CD4-positive, alpha-beta T cell treated with Interleukin-10 for 1 hour (primary cell): ENCODE results near the gene SLC41A3.
"Not testable (repeated sequence)": the region's sequence is repeated elsewhere in the genome, so short reads cannot be mapped to it uniquely, and the experiment has no call there.

Experiments used
- DNase-seq: peaks from one replicate; pipeline ENCODE4 v3.0.0-alpha.2; 2020

The SLC41A3 gene

DNA sequence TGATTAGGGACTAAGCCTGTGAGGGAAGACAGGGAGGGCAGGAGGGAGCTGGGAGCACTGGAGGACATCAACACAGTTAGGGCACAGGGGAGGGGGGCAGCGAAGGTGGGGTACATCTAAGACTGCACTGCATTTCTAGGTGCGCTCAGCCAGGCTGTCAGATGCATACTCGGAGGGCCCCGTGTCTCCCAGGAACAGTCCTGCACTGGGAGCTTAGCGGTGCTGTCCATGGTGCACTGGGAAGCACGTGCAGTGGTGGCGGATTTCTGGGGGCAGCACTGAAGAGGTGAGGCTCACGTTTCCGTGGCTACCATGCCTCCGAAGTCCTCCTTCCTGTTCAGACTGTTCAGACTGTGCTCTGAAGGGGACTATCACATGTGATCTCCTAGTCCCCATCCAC, 60.5 kb downstream of the SLC41A3 start:
- no peak for DNase-seq

DNA sequence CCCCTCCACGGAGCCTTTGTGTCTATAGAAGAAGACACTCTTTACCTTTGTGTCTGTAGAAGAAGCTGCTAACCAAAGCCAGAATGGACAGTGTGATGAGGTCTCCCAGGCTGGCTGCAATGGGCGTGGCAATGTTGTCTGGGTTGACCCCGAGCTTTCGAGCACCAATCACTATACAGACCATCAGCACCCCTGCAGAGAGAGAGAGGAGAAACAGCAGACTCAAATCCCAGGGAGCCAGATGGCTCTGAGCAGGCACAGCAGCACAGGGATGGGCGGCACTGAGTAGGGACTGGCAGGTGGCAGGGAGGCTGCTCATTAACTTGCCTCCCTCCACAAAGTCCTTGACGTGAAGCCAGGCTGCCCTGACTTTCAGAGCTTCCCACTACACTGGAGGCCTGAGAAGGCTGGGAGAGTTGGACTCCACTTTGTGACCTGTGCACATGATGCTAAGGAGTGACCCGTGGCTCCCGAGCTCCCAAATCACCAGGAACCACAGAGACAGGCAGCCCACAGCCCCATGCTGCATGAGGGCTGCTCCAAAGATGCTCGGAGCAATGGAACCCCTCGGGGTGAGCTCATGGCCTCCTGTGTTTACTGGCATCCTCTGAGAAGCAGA, 61.1 kb downstream of the SLC41A3 start:
- DNase-seq = no peak

DNA sequence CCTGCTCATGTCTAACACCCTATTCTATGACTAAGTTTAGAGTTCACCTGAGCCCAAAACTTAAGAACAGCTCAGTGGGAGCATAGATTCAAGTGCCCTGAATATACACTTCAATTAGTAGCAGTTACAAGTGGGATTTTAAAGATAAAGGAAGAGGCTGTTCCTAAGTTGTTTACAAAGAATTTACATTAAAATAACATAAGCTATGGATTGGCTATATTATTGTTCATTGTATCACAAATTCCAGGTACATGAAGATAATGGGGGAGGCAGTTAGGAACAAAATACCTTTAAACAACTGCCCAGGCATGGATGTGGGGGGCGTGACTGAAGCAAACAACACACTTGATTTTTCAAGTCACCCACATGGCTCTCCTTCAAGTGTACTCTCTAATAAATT, 62.2 kb downstream of the SLC41A3 start:
- DNase-seq = no peak

DNA sequence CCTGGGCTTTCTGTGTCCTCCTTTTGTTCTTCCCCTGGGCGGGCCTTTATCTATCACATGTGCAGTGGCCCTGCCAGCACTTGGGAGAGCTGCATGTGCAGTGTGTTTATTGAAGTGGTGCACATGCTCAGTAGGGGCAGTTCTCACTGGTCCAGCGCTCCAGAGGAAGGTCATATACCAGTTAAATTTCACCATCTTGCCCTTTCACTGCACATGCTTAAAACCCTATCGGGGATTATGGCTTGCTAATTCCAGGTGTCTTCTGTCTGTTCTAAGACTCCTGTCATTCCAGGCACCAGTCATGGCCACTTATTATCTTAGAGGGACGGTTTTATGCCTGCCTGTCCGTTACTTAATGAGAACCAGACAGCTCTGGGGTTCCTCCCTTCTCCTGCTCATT, 62.7 kb downstream of the SLC41A3 start:
- DNase-seq = no peak

DNA sequence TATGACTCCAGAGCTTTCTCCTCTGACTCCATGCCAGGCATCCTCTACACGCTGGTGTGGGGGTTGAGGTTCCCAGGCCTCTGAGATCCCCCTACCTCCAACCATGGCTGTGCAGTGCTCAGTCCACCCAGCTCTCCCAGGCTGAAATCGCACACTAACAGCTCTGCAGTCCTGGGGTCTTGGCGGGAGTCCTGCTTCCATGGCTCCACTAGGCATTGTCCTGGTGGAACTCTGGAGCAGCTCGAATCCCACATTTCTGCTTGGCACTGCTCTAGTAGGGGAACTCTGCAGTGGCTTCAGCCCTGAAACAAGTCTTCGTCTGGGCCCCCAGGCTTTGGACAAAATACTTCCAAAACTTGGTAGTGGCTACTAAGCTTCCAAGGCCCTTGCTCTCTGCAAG, 64.2 kb downstream of the SLC41A3 start:
- no peak for DNase-seq

DNA sequence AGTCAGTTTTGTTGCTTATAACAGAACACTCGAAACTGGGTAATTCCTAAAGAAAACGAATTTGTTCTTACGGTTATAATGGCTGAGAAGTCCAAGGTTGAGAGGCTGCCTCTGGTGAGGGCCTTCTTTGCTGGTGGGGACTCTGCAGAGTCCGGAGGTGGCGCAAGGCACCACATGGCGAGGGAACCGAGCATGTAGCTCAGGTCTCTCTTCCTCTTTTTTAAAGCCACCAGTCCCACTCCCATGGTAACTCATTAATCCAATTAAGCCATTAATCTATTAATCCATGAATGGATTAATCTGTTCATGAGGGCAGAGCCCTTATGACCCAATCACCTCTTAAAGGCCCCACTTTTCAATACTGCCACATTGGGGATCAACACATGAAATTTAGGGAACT, 64.9 kb downstream of the SLC41A3 start:
- no peak for DNase-seq

DNA sequence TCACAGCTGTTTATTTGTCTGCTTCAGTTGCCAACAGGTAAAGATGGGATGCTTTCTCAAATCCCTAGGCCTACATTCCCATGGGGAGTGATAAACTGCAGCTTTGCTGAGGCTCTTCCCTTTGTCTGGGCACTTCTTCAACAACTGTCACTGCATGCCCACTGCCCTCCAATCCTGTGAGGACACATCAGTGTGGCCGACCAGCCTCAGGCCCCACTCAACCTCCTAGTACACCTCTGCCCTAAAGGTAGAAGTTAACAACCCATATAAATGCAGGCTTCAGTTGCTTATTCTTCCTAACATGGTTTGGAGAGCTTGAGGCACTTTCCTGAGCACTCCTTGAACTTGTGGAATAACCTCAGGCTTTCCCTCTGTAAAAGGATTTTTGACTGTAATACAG, 65.4 kb downstream of the SLC41A3 start:
- no peak for DNase-seq

DNA sequence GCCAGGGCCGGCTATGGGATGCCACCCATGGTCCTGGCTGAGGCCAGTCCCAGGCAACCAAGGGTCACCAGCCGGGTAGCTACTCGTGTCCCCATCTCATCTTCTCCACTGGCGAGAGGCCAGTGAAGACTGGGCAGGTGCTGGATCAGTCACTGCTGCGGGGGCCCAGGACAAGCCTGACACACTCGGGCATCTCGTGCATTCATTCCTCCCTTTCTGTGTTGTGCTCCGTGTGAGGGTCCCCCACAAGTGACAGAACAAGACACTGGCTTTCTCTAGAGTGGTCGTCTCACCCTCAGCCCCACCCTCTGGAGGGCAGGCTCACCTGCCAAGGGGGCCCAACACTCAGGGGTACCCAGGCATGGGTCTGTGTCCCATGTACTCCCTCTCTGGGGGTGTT, 66.6 kb downstream of the SLC41A3 start:
- no peak for DNase-seq

DNA sequence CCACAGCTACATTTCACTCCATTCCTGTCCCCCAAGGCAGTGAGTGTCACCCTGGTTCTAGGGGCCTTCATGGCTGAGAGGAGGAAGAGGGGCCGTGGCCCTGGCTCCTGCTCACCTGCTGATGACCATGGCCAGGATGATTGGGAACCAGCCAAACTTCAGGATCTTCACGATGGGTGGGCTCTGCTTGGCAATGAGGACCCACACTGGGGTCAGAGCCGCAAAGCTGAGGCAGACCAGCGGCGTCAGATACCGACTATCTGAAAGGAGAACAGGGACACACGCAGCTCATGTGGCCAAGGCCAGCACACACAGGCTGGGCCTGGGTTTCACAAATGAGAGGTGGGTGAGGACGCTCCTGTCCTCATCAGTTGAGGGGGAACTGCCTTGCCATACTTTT, 67.3 kb downstream of the SLC41A3 start:
- no peak for DNase-seq

DNA sequence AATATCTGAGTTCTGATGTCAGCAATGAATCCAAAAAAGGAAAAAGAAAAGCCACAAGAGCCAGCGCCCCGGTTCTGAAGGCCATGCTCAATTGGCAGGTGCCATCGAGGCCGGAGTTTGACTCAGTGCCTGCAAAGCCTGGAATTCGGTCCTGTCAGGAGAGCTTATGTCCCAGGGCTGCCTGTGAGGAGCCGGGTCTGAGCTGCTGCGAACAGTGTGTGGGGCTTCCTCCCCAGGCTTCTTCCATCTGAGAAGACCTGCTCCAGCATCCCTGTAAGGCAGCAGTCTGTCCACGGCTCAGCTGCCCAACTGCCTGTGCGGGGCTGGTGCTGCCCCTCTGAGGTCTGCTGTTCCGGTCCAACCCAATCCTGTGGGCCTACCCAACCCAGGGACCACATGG, 68.8 kb downstream of the SLC41A3 start:
- no peak for DNase-seq

DNA sequence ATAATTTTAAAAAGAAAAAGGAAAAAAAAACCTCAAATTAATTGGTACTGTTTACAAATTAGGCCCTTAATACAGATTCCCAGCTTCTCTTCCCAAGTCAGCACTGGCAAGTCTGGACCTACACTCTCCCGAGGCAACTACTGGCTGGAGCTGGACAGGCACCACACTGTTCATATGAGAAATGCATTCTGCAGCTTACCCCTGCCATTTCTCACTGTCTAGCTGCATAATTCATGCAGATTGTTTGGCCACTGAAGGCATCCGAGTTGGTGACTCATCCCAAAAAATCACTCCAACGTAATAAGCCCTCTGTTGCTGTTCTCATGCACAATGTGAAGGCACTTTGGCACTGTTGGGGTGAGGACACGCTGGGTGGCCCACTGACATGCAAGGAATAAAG, 69.7 kb downstream of the SLC41A3 start:
- DNase-seq = no peak

DNA sequence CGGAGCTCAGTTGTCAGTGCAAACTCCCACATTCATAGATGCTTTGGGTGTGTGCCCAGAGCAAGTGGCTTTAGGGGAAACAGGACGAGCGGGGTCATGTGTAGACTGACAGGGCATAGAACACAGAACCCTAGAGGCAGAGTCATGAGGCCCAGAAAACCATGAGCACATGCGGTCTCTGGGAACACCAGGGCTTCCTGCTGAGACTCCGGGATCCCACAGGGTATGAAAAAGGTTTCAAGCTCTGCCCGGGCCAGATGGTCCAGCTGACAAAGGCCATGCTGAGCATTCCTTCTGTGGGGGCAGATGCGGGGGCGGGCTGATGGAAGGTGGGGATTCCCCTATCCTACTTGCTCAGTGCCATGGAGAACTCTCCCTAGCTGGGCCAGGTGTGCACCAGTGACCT, 70.2 kb downstream of the SLC41A3 start:
- DNase-seq = no peak

DNA sequence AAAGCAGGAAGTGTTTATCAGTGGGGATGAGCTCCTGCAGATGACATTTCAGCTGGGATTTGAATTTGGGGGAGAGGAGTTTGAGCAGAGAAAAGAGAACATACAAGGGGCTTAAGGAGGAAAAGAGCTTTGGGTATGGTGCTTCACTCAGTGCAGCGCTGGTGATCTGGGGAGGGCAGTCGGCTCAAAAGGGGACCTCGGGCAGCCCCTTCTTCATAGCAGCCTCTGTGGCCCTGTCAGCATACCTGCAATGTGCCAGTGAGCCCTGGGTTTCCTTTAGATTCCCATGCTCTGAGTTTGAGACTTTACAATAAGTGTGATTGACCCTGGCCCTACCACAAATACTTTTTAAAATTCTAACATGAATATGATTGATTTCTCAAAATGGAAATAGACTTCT, 74.7 kb downstream of the SLC41A3 start:
- no peak for DNase-seq

DNA sequence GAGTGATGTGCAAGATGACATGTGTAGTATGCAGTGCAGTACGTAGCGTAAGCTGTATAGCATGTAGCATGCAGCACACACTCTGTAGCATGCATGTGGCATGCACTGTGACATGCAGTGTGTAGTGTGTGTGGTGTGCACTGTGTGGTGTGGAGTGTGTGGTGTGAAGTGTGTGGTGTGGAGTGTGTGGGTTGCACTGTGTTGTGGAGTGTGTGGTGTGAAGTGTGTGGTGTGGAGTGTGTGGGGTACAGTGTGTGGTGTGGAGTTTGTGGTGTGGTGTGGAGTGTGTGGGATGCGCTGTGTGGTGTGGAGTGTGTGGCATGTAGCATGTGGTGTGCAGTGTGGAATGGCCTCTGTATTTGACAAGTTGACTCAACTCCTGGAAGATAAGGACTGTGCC, 75.7 kb downstream of the SLC41A3 start:
- DNase-seq = no peak

DNA sequence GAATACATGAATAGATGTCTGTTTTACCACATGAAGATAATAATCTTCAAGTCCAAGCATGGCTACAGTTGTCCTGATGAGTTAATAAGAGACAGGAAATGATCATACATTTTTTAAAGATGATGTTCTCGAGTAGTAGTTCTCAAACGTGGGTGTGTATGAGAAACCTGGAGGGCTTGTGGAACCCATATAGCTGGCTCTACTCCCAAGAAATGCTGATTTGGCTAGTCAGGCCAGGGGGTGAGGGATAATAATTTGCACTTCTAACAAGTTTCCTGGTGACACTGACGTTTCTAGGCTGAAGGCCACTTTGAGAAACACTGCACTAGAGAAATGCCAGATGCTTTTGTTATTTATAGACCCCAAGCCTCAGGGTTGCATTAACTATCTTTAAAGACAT, 78.0 kb downstream of the SLC41A3 start:
- DNase-seq = no peak

DNA sequence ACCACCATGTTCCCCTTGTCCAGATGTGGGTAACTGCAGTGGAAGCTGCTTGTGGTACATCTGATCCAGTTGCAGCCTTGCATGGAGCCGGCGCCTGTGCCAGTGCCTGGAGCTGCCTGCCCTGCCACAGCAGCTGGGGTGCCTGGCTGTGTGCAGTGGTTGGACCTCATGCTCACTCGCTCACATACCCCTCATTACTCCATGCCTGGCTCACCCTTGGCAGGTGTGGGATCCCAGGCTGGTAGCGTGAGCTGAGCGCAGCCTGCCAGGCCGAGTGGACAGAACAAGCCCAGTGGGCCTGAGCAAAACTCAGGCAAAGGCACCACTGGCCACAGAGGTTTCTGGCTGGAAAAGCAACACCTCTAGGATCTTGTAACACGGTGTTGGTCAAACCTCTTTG, 79.2 kb downstream of the SLC41A3 start:
- DNase-seq = no peak

DNA sequence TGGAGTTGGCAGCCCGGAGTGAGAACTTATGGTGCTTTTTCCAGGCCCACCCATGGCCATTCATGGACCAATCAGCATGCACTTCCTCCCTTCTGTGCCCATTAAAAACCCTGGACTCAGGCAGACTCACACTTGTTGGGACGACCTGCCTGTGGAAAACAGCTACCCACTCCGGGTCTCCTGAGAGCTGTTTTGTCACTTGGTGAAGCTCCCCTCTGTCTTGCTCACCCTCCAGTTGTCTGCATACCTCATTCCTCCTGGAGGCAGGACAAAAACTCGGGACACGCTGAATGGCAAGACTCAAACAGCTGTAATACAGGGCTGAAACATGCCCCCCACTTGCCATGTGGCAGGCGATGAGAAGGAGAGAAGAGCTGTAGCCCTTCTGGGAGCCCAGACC, 79.7 kb downstream of the SLC41A3 start:
- DNase-seq = no peak

DNA sequence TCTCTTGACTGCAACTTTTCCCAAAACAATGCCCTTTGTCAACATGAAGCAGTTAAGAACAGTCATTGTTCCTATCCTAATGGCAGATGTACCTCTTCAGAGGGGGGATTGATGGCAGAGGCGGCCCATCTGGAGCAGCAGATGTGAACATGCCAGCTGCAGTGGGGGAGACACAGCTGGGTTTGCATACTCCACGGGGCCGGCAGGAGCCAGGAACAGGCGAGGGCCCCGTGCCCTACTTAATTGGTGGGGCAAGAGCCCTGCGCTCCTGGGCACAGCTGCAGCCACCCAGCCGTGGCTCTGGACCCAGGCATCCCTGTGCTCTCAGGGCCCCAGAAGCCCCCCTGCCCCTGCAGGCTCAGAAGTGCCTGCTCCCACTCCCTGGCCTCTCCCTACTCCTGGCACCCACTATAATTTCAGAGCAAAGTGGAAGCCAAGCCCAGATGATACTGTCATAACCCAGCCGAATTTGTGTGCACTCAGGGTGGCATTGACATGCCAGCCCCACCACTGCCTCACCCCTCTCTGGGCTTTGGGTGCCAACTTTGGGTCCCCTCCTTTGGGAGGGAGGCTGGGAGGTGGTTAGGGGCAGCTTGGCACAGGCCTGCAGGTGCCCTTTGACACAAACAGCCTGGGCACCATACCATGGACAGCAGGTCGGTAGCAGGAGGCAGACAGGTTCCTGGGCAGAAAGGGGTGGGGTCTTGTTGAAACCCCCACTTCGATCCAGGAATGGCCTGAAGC, 80.3 kb downstream of the SLC41A3 start:
- no peak for DNase-seq

DNA sequence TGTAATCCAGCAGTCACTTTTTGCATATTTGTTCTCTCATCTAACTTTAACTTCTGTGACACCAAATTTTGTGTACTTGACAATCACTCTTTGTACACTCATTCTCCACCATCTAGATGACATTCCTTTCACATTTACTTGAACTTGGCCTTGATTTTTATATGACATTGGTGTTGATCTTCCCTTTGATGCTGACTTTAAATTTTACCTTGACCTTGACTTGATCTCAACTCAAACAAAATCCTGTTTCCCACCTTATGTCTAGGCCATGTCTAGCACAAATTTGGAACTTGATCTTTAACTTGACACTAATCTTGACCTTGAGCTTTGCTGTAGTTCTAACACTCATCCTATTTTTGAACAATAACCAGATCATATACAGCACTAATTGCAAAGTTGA, 81.7 kb downstream of the SLC41A3 start:
- no peak for DNase-seq

DNA sequence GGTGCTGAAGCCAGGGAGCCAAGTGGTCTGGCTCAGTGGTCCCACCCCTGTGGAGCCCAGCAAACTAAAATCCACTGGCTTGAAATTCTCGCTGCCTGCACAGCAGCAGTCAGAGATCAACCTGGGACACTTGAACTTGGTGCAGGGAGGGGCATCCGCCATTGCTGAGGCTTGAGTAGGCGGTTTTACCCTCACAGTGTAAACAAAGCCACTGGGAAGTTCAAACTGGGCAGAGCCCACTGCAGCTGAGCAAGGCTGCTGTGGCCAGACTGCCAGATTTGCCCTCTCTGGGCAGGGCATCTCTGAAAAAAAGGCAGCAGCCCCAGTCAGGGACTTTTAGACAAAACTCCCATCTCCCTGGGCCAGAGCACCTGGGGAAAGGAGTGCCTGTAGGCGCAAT, 87.2 kb downstream of the SLC41A3 start:
- not testable (repeated sequence) for DNase-seq

DNA sequence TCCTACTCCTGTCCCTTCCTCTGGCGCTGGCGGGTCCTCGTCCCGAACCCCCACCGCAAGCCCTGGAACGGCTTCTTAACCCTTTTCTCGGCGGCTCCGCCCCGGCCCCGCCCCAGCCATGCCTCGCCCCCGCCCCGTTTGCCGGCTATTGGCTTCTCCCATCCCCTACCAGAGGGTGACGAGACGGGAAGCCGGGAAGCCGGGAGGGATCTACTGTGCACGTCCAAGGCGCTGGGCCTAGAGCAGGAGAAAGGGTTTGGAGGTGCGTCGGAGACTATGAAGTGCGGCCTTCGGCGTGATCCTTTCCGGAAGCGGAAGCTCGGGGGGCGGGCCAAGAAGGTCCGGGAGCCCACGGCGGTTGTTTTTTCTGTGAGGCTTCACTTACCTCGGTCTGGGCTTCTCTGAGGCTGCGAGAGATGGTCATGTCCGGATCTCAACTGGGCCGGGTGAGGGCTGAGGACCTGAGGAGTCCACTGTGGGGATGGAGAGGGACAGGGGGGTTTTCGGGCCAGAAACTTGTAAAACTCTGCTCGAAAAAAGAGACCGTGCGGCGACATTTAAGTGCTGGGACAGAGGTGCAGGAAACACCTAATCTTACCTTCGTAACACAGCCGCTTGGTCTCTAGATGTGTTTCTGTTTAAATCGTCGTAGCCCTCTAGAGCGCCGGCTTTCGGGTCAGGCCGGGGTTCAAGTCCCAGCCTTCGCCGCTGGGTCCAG, 93.5 kb downstream of the SLC41A3 start:
- DNase-seq = peak; percentile 66

DNA sequence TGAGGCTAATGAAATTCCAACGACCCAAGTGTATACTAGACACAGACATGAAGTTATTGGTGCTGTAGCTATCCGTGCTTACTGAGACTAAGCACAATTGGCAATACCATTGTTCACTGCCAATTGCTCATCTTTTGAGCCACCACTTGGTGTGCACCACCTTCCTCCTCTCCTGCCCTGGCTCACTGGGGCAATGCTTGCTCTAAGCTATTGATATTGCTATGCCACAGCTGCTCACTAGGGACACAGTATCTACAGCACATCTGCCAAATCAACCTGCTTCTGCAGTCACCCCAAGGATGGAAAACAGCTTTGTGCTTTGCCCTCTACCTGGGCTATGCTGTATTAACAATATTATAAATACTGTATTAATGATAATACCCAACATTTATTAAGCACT, 99.0 kb downstream of the SLC41A3 start:
- not testable (repeated sequence) for DNase-seq

DNA sequence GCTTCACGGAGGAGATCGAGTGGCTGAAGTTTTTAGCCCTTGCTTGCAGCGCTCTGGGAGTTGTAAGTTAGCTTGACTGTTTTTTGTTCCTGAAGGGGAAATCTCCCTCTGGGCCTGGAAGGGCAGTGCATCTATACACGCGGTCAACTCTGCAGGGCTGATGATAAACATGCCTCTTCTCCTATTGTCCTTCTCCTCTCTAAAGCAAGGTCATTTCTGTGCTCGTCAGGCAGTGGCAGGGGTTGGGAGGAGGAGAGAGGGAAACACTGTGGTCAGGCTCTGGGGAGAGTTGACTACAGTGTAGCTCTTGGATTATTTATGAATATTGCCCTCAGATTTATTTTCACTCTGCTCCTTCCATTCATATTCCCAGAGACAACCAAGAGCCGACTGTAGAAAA, 106.8 kb downstream of the SLC41A3 start:
- not testable (repeated sequence) for DNase-seq

DNA sequence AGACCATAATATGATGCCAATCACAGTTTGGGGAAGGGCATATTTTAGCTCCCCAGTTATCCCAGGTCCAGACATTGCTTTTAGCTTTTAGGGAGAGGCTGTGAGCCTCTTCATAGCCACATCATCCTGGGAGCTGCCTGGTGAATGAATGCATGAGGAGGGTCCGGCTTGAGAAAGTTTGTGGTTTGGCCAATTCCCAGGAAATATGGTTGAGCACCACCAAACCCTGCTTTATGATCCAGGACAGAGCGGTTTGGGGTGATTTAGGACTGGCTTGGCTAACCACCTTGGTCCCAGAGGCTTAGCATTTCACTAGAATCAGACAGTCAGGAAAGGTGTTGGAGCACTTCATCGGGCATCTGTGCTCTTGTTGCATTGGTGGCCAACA, 107.9 kb downstream of the SLC41A3 start:
- not testable (repeated sequence) for DNase-seq
